ENCODE data around the gene QPRT.

Gene QPRT

DNA sequence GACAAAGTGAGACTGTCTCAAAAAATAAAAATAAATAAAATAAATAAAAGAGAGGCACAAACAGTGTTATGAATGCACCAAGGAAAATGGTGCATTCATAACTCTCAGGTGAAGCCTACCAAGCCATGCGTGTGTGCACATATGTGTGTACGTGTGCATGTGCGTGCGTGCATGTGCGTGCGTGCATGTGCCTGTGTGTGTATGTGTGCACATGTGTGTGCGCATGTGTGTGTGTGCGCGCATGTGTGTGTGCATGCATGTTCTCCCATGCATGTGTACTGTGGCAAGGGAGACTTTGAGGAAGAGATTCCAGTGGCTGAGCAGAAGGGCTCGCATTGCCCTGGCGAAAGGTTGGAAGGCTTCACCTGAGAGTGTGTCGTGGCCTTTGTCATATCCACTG is 11.2 kb upstream of the QPRT start:
- TF ChIP-seq, protein P1, sequence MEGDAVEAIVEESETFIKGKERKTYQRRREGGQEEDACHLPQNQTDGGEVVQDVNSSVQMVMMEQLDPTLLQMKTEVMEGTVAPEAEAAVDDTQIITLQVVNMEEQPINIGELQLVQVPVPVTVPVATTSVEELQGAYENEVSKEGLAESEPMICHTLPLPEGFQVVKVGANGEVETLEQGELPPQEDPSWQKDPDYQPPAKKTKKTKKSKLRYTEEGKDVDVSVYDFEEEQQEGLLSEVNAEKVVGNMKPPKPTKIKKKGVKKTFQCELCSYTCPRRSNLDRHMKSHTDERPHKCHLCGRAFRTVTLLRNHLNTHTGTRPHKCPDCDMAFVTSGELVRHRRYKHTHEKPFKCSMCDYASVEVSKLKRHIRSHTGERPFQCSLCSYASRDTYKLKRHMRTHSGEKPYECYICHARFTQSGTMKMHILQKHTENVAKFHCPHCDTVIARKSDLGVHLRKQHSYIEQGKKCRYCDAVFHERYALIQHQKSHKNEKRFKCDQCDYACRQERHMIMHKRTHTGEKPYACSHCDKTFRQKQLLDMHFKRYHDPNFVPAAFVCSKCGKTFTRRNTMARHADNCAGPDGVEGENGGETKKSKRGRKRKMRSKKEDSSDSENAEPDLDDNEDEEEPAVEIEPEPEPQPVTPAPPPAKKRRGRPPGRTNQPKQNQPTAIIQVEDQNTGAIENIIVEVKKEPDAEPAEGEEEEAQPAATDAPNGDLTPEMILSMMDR (IDR thresholded peaks at IDR 0.05; ENCODE audit: control extremely low read depth, extremely low read depth, low read depth, missing control alignments) = no peak
- ChIA-PET POLR2A (no interaction called here), CTCF (interaction anchor here (1.5 kb wide), 1 partner anchor 24 kb away, joined by 5 read pairs; no protein-coding TSS in a partner anchor)
- no peak for DNase-seq (ENCODE audit: extremely low spot score)

DNA sequence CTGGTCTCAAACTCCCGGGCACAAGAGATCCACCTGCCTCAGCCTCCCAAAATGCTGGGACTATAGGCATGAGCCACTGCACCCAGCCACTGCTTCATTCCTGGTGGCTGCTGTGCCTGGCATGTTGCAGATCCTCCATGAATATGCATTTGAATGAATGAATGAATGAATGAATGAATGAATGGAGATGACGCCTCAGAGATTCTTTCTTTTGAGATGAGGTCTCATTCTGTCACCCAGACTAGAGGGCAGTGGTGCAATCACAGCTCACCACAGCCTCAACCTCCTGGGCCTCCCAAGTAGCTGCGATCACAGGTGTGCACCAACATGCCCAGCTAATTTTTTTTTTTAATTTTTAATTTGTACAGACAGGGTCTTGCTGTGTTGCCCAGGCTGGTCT is 10.7 kb upstream of the QPRT start:
- POLR2A ChIA-PET = no interaction called here
- TF ChIP-seq, protein P1 (IDR thresholded peaks at IDR 0.05; ENCODE audit: control extremely low read depth, extremely low read depth, low read depth, missing control alignments) = no peak
- CTCF ChIA-PET = interaction anchor here (1.0 to 1.1 kb wide), 2 partner anchors 9 to 23 kb away, joined by 3 read pairs; no protein-coding TSS in a partner anchor
- DNase-seq (ENCODE audit: extremely low spot score) = no peak

DNA sequence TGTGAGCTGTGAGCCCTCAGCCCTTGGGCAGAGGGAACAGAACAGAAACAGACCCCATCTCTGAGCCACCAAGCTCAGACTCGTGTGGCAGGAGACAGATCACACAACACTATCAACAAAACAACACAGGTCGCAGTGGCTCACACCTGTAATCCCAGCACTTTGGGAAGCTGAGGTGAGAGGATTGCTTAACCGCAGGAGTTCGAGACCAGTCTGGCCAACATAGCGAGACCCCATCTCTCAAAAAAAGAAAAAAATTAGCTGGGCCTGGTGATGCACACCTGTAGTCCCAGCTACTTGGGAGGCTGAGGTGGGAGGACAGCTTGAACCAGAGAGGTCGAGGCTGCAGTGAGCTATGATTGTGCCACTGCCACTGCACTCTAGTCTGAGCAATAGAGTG is 5.5 kb upstream of the QPRT start:
- ChIA-PET CTCF (interaction anchor here (0.9 to 1.3 kb wide), 4 partner anchors 18 to 175 kb away, joined by 3 to 4 read pairs (median 3); partner anchors contain the start of gene KIF22), POLR2A (interaction anchor here (0.6 kb wide), 1 partner anchor 399 kb away, joined by 3 read pairs; no protein-coding TSS in a partner anchor)
- TF ChIP-seq, protein P1 (IDR thresholded peaks at IDR 0.05; ENCODE audit: control extremely low read depth, extremely low read depth, low read depth, missing control alignments) = no peak
- DNase-seq (ENCODE audit: extremely low spot score) = no peak

DNA sequence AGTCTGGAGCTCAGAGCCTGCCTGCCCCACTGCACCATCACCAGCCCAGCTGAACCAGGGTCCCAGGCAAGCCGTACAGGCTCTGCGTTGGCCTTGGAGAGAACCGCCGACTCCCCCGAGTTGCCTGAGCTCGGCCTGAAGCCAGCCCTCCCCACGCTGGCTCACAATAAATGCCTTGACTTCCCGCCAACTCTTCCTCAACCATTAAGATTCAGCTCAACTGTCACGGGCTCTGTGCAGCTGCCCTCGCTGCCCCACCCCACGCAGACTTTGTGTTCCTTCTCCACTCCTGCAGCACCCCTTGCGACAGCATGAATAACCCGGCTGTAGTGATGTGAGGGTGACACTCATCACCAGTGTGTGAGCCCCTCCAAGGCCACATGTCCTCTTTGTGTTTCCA is 4.8 kb upstream of the QPRT start:
- DNase-seq (ENCODE audit: extremely low spot score) = no peak

DNA sequence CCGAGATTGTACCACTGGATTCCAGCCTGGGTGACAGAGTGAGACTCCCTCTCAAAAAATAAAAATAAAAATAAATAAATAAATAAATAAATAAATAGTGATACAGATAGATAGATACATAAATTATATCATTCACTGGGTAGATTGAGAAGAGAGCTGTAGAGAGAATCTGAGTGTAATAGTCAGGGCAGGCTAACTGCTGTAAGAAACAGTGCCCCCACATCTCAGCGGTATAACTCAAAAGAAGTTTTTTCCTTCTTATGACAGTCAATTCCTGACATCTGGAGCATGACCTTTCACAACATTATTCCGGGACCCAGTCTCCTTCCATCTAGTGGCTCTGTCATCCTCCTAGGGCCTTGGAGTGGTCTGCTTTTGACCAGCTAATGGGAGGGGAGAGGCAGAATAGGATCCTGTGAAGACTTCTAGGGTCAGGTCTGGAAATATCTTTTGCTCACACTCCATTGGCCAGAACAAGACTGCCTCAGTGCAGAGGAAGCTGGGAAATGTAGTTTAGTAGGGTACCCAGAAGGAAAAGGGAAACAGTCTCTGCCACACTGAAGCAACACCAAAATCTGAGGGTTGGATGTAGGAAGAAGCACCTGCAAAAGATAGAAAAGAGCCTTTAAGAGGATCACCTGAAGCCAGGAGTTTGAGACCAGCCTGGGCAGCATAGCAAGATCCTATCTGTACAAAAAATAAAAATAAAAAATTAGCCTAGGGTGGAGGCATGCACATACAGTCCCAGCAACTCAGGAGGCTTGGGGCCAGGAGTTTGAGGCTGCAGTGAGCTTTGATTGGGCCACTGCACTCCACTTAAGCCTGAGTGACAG is 3.0 kb upstream of the QPRT start:
- POLR2A ChIA-PET = interaction anchor here (0.6 to 0.7 kb wide), 2 partner anchors 64 to 796 kb away, joined by 3 read pairs; no protein-coding TSS in a partner anchor
- CTCF ChIA-PET = interaction anchor here (0.9 to 2.1 kb wide), 8 partner anchors 9 to 113 kb away, joined by 3 to 8 read pairs (median 4); partner anchors contain the start of gene SPN
- TF ChIP-seq, protein P1 (IDR thresholded peaks at IDR 0.05; ENCODE audit: control extremely low read depth, extremely low read depth, low read depth, missing control alignments) = no peak
- no peak for DNase-seq (ENCODE audit: extremely low spot score)

More for the DNA sequence above, 4.8 kb upstream of the QPRT start:
- ChIA-PET CTCF (interaction anchor here (0.9 to 2.1 kb wide), 5 partner anchors 17 to 174 kb away, joined by 3 to 8 read pairs (median 3); partner anchors contain the start of gene KIF22), POLR2A (interaction anchor here (0.6 kb wide), 1 partner anchor 398 kb away, joined by 3 read pairs; no protein-coding TSS in a partner anchor)
- TF ChIP-seq, protein P1 (IDR thresholded peaks at IDR 0.05; ENCODE audit: control extremely low read depth, extremely low read depth, low read depth, missing control alignments) = no peak

DNA sequence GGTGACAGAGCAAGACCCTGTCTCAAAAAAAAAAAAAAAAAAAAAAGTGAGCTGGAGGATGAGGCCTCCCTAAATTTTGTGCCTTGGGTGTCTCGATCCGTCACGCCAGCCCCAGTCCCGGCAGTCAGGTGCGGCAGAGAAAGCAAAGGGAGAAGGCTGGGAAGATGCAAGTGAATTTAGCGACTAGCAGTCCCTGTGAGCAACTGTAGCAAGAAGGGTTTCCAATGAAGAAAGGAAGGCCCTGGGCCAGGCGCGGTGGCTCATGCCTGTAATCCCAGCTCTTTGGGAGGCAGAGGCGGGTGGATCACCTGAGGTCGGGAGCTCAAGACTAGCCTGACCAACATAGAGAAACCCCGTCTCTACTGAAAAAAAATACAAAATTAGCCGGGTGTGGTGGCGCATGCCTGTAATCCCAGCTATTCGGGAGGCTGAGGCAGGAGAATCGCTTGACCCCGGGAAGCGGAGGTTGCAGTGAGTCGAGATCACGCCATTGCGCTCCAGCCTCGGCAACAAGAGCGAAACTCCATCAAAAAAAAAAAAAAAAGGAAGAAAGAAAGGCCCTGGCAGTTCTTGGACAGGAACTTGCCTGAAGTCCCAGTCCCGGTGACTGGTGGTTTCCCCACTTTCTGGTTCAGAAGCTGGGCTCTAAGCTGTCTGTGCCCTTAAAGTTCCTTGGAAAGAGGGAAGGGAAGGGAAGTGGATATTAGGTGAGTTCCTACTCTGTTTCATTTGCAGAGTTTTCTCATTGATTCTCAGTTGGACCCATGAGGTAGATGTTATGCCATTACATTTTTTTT is 1.8 kb upstream of the QPRT start:
- DNase-seq (ENCODE audit: extremely low spot score) = no peak
- ChIA-PET CTCF (interaction anchor here (0.9 to 6.2 kb wide), 8 partner anchors 8 to 23 kb away, joined by 3 to 32 read pairs (median 4); partner anchors contain the start of gene SPN), POLR2A (no interaction called here)
- TF ChIP-seq, protein P1 (IDR thresholded peaks at IDR 0.05; ENCODE audit: control extremely low read depth, extremely low read depth, low read depth, missing control alignments) = no peak
